Kasumi-1 (cell line): ENCODE measurements around the gene HSD17B8.

Source experiments
- DNase-seq, 2 experiments: peaks; one replicate each; lab custom pipeline; 2025; lab: John Stamatoyannopoulos, UW

The HSD17B8 gene

GRCh38 chr6:33191383-33192104 lies 12.9 kb upstream of the HSD17B8 start:
- no peak for DNase-seq

- DNase-seq = no peak
These were observed 12.3 kb upstream of the HSD17B8 start, which contains the start of gene COL11A2 for GRCh38 chr6:33192105-33192646. Gene COL11A2 (minus strand): TSS chr6:33192467. CDS start chr6:33192240, 227 bp downstream.

GRCh38 chr6:33192671-33193602 lies 11.5 kb upstream of the HSD17B8 start:
- DNase-seq = no peak

DNA sequence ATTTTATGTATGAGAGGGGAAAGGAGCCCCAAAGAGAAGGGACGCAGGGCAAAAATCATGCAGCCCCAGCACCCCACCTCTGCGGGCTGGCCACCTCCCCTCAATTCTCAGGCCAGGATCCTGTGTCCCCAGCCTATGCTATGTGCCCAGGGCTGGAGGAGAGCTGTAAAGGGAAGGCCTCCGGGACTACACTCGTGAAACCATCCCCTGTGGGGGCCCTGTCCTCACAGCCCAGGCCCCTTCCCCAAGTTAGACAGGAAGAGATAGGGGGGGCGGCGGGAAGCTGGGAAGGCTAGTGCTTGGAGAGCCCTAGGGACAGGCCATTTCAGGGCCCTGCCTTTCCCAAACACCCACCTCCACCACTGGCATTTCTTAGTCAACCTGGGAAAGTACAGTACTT lies 10.8 kb upstream of the HSD17B8 start:
- no peak for DNase-seq

GRCh38 chr6:33194431-33194979 lies 9.9 kb upstream of the HSD17B8 start:
- no peak for DNase-seq

DNA sequence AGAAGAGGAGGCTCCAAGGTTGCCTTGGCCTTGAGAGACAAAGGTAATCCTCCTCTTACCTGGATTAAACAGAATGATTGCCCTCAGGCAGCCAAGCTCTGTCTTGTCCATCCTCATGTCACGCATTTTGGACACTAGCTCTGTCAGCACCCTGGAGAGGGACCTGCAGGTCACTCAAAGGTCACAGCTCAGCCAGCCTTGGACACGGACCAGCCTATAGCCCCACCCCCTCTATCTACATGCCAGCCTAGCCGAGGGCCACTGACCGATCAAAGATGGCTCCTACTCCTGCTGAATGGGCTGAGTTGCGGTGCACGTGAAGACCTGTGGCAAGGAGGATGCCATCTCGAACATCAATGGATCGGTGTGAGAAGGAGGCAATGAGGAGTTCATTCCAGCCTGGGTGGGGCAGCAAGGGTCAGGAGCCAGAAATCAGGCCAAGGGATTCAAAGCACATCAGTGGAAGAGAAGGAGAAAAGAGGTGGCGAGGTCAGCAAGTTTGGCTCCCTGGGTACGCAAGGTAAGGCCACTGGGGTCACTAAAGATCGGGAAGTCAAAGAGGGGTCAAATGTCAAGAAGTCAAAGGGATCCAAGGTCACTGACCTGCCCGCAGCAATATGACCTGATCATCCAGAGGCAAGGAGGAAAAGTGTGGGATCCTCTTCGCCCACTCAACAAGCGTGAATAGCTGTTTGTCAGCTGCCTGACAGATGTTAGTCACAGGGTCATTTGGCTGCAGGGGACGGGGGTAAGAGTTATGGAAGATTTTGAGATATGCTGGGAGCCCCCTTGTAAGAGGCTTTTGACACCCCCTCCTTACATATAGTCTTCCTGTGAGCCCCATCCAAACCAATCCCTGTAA lies 8.9 kb upstream of the HSD17B8 start:
- no peak for DNase-seq

- DNase-seq = peak; percentile 82 to 92
These were observed 6.9 kb upstream of the HSD17B8 start for GRCh38 chr6:33197431-33198048.

DNA sequence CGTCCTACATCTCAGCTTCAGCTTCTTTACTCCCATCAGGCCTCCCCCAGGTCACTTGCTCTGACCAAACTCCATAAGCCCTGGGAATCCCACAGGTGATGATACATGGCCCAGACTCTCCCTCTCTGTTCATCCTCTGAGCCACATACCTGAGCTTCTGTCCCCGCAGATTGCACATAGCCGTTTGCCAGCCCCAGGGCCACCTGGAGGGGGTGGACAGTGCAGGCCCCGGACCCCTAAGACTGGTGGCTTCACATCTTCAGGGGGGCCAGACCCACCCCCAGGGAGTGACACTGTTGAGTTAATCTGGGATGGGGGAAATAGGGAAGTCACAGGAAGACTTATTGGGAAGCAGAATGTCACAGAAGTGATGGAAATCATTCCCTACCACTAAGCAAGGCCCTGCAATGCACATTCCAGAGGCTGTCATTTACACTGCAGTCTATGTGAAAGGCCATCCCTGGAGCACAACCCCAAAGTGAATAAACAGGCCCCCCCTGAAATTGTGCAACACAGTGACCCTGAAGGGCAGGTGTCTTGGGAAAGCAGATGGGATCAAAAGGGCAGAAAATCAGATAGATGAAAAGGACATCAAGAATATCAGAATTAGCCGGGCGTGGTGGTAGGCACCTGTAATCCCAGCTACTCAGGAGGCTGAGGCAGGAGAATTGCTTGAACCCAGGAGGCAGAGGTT lies 6.1 kb upstream of the HSD17B8 start:
- DNase-seq = no peak

DNA sequence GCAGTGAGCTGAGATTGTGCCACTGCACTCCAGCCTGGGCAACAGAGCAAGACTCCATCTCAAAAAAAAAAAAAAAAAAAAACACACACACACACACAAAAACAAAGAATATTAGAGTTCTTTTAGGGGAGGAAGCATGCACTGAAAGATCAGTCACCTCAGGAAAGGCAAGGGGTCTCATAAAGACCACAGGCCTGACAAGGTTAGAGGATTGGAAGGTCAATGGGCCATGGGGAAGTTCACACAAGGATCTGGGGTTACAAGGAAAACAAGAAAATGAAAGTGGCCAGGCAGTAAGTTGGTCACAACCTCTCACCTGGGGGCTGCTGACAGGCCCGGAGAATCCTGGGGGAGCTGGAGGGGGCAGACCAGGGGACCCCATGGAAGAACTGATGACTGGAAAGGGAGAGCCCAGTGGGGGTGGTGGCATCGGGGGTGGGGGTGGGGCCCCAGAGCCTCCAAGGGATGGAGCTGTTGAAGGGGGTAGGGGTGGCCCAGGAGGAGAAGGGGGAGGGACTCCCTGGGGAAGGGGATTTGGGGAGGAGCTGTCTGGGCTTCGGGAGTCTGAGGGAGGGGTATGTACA lies 5.5 kb upstream of the HSD17B8 start:
- no peak for DNase-seq

- DNase-seq = peak; percentile 32 to 58
These were observed 4.7 kb upstream of the HSD17B8 start for GRCh38 chr6:33199687-33200218.

DNA sequence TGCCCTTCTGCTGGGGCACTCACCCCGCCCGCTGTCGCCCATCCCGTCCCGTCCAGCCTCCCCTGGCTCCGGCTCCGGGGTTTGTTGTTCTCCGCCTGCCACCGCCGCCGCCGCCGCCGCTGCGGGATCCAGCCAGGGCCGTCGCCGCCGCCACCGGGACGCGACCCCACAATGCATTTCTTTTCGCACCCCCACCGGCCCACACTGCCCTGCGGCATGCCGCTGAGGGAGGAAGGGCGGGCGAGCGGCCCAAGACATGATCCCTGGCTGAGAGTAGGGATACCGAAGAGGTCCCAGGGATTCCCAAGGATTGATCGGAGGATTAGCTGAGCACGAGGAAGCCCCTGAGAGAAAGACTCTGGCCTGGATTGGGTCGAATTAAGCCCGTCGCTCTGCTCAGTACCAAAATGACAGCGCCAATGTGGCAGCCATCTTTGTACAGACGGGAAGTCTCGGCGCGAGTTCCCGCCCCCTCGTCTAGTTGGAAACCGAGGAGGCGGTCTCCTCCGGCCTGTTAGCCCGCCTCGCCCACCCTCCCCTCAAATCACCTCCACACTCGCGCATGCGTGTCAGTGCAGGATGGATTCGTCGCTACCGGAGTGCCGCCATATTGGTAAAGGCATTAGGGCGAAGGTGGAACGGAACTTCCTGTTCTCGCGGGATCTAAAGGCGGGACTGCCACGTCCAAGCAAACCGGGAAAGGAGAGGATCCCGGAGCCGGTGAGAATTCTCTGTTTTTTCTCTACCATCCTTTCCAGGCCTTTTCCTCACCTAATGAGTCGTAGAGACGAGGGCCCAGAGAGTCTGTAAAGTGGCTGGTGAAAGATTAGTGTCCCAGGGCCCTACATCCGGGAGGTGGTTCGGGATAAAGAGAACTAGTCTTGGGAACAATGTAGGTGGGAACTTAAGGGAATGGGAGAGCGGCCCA lies 4.0 kb upstream of the HSD17B8 start, which contains the start of the genes RXRB and SLC39A7:
Gene RXRB, minus strand, starts transcription at position 447 of the 928 bp plus-strand sequence. Its CDS starts 189 bp downstream, at position 258.
Gene SLC39A7, plus strand, starts transcription at position 649 of the 928 bp plus-strand sequence. CDS start 379 bp downstream, outside the sequence.
- peak; percentile 93 to 96 for DNase-seq

- no peak for DNase-seq
These were observed 3.3 kb upstream of the HSD17B8 start for GRCh38 chr6:33201147-33201545.

- no peak for DNase-seq
These were observed 2.5 kb upstream of the HSD17B8 start for GRCh38 chr6:33201935-33202334.

DNA sequence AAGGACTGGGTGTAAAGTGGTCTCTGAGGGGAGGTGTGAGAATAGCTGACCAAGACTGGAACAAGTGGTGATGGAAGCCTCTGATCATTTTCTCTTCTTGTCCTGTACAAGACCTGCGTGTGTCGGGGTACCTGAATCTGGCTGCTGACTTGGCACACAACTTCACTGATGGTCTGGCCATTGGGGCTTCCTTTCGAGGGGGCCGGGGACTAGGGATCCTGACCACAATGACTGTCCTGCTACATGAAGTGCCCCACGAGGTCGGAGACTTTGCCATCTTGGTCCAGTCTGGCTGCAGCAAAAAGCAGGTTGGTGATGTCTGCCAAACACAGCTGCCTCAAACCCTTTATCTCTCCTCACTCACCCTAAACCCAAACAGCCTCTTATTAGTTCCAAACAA lies 1.7 kb upstream of the HSD17B8 start:
- no peak for DNase-seq

- DNase-seq = no peak
These were observed 851 bp upstream of the HSD17B8 start for GRCh38 chr6:33203443-33204164.

DNA sequence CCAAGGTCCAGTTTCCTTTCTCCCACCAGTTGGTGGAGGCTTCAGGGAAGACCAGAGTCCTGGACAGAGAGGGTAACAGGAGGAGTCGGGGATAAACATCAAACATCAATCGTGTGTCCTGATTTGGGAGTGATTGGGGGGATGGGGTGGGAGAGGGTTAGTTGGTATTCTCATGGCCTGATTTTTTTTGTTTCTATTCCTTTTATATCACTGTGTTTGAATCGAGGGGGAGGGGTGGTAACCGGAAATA lies 365 bp upstream of the HSD17B8 start:
- DNase-seq = no peak

- peak; percentile 16 to 35 for DNase-seq
These were observed 954 bp downstream of the HSD17B8 start for GRCh38 chr6:33205191-33206026.
